OCI-LY3 (cell line): ENCODE data around the gene CADPS2.

Experiments used
- H2AFZ ChIP-seq: fragments of 200-600, 300-600 bp; shearing (Covaris generic); 2 replicates; pipeline ENCODE4 v1.6.0; 2014; ENCODE audit warnings: antibody characterized with exemption, low read depth, low read length
- H3K27ac ChIP-seq: fragments of 200-600, 300-600 bp; sonication (generic); 2 replicates; pipeline ENCODE4 v1.5.1; 2014; ENCODE audit warnings: mild to moderate bottlenecking, low read length, moderate library complexity, mixed read lengths
- H3K27me3 ChIP-seq: fragments of 200-600, 300-600 bp; sonication (generic); 2 replicates; pipeline ENCODE4 v1.6.1; 2014; ENCODE audit warnings: low read depth, low read length, mixed read lengths
- H3K36me3 ChIP-seq: fragments of 200-600, 300-600 bp; sonication (generic); replicated peaks from 2 replicates; pipeline ENCODE3; 2014; ENCODE audit warnings: low read depth, low read length, mixed read lengths
- H3K4me1 ChIP-seq: fragments of 300-600, 200-600 bp; sonication (generic); 2 replicates; pipeline ENCODE4 v1.6.1; 2014; ENCODE audit warnings: low read length, mixed read lengths
- H3K4me2 ChIP-seq: fragments of 200-600, 300-600 bp; sonication (generic); 2 replicates; pipeline ENCODE4 v1.6.1; 2014; ENCODE audit warnings: low read length, mixed read lengths
- H3K4me3 ChIP-seq: fragments of 300-600, 200-600 bp; sonication (generic); 2 replicates; pipeline ENCODE4 v1.5.1; 2014; ENCODE audit warnings: antibody characterized with exemption, mild to moderate bottlenecking, low read length, moderate library complexity
- H3K79me2 ChIP-seq: fragments of 300-600, 200-600 bp; shearing (Covaris generic); 2 replicates; pipeline ENCODE4 v1.6.1; 2014; ENCODE audit warnings: mild to moderate bottlenecking, low read length, mixed read lengths
- H3K9ac ChIP-seq: fragments of 300-600, 200-600 bp; shearing (Covaris generic); 2 replicates; pipeline ENCODE4 v1.6.0; 2014; ENCODE audit warnings: mild to moderate bottlenecking, low read length, moderate library complexity
- H3K9me3 ChIP-seq: fragments of 200-600, 300-600 bp; shearing (Covaris generic); 2 replicates; pipeline ENCODE4 v1.6.1; 2014; ENCODE audit warnings: low read length, mixed read lengths; ENCODE audit not compliant: insufficient read depth
- H4K20me1 ChIP-seq: fragments of 200-600, 300-600 bp; sonication (generic); 2 replicates; pipeline ENCODE4 v1.6.1; 2016; ENCODE audit warnings: low read length, mixed read lengths; ENCODE audit not compliant: insufficient read depth
- CTCF ChIP-seq: fragments of 200-600, 300-600 bp; sonication (generic); IDR thresholded peaks from 2 replicates; pipeline ENCODE4 v1.5.1; 2014; ENCODE audit warnings: antibody characterized with exemption, low read length, low read depth
- EZH2phosphoT487 ChIP-seq: fragments of 200-600 bp; shearing (Covaris generic); IDR thresholded peaks from 2 replicates; pipeline ENCODE4 v1.6.1; 2018; ENCODE audit warnings: antibody characterized with exemption, mixed run types, low read depth

The CADPS2 gene

GRCh38 chr7:122847871-122848473 is 38.3 kb downstream of the CADPS2 start:
- no peaks in the 10 kb centered on the region for H3K9me3 ChIP-seq
- H3K4me2 ChIP-seq = no peak overlapping the region
- no peak overlapping the region for H3K9ac ChIP-seq
- no peak overlapping the region for H3K4me3 ChIP-seq
- H3K79me2 ChIP-seq = no peaks in the 10 kb centered on the region
- H3K4me1 ChIP-seq = no peaks in the 10 kb centered on the region
- H4K20me1 ChIP-seq = no peaks in the 10 kb centered on the region
- no peak overlapping the region for H2AFZ ChIP-seq
- no peak for TF ChIP-seq CTCF
- no peak for TF ChIP-seq EZH2phosphoT487
- no peak overlapping the region for H3K27ac ChIP-seq
- H3K27me3 ChIP-seq = no peaks in the 10 kb centered on the region
- H3K36me3 ChIP-seq = no peaks in the 10 kb centered on the region

GRCh38 chr7:122846591-122846990 is 39.7 kb downstream of the CADPS2 start:
- Histone ChIP-seq H3K9ac (no peak overlapping the region), H4K20me1 (no peaks in the 10 kb centered on the region), H3K27me3 (no peaks in the 10 kb centered on the region), H3K9me3 (no peaks in the 10 kb centered on the region), H3K4me1 (no peaks in the 10 kb centered on the region), H3K4me2 (no peak overlapping the region), H3K27ac (no peak overlapping the region), H3K36me3 (no peaks in the 10 kb centered on the region), H3K79me2 (no peaks in the 10 kb centered on the region), H3K4me3 (no peak overlapping the region), H2AFZ (no peak overlapping the region)
- TF ChIP-seq EZH2phosphoT487 (no peak), CTCF (no peak)

GRCh38 chr7:122845286-122845685 is 41.0 kb downstream of the CADPS2 start:
- no peaks in the 10 kb centered on the region for H4K20me1 ChIP-seq
- no peak overlapping the region for H3K4me3 ChIP-seq
- H3K27me3 ChIP-seq = no peaks in the 10 kb centered on the region
- no peaks in the 10 kb centered on the region for H3K79me2 ChIP-seq
- no peak overlapping the region for H2AFZ ChIP-seq
- no peaks in the 10 kb centered on the region for H3K9me3 ChIP-seq
- H3K4me1 ChIP-seq = no peaks in the 10 kb centered on the region
- no peak overlapping the region for H3K9ac ChIP-seq
- H3K36me3 ChIP-seq = no peaks in the 10 kb centered on the region
- H3K27ac ChIP-seq = no peak overlapping the region
- H3K4me2 ChIP-seq = no peak overlapping the region
- TF ChIP-seq CTCF = no peak
- TF ChIP-seq EZH2phosphoT487 = no peak

GRCh38 chr7:122844191-122844988 is 41.9 kb downstream of the CADPS2 start:
- no peaks in the 10 kb centered on the region for H3K36me3 ChIP-seq

More at GRCh38 chr7:122844191-122844988, 41.9 kb downstream of the CADPS2 start:
- Histone ChIP-seq H3K4me2 (no peak overlapping the region), H2AFZ (no peak overlapping the region), H3K79me2 (no peaks in the 10 kb centered on the region), H3K4me1 (no peaks in the 10 kb centered on the region), H3K4me3 (no peak overlapping the region), H3K27ac (no peak overlapping the region), H3K27me3 (no peaks in the 10 kb centered on the region), H3K9ac (no peak overlapping the region), H3K9me3 (no peaks in the 10 kb centered on the region), H4K20me1 (no peaks in the 10 kb centered on the region)
- TF ChIP-seq CTCF = no peak
- TF ChIP-seq EZH2phosphoT487 = no peak
